CD4-positive, CD25-positive, alpha-beta regulatory T cell (primary cell): ENCODE data around the gene CLCN2. TPM values are rescaled to one million over a fixed set of nuclear protein-coding genes. Genes with fewer than 3 reads are reported as not detected.

ENCODE experiments used
- ATAC-seq, 2 donors: fragments of 150-1000 bp; cut with Tn5 transposase; one replicate each; pipeline ENCODE4 v1.10.0; 2021; ENCODE audit warnings: low read depth in 2 of 2, moderate number of reproducible peaks in 2 of 2, moderate library complexity in 1 of 2
- DNase-seq, 3 donors: peaks; one replicate each; pipeline versions ENCODE4 v3.0.0 to v3.0.0-alpha.2; 2012 to 2022; ENCODE audit warnings: mixed read lengths in 1 of 3
- H3K27ac ChIP-seq: one replicate; pipeline ENCODE4 v1.7.0; 2013; ENCODE audit warnings: mild to moderate bottlenecking, low read length; ENCODE audit not compliant: insufficient read depth, poor library complexity, severe bottlenecking
- H3K27me3 ChIP-seq: one replicate; pipeline ENCODE4 v1.7.0; 2013; ENCODE audit warnings: low read length; ENCODE audit not compliant: control insufficient read depth, insufficient read depth
- H3K36me3 ChIP-seq: one replicate; pipeline ENCODE4 v1.7.0; 2013; ENCODE audit warnings: mild to moderate bottlenecking, low read length, moderate library complexity; ENCODE audit not compliant: control insufficient read depth, insufficient read depth
- H3K4me1 ChIP-seq: 2 replicates; pipeline ENCODE4 v1.7.0; 2013; ENCODE audit warnings: mild to moderate bottlenecking, low read length; ENCODE audit not compliant: insufficient read depth, control insufficient read depth, poor library complexity, severe bottlenecking
- H3K4me3 ChIP-seq: one replicate; pipeline ENCODE4 v1.7.0; 2013; ENCODE audit warnings: low read depth, mild to moderate bottlenecking, low read length, moderate library complexity
- H3K9me3 ChIP-seq, 2 experiments: 1 replicate in 1 of 2; 2 replicates in 1 of 2; pipeline ENCODE4 v1.7.0; 2013; ENCODE audit warnings: low read length in 2 of 2, mild to moderate bottlenecking in 1 of 2, moderate library complexity in 1 of 2; ENCODE audit not compliant: control insufficient read depth in 2 of 2
- H3K27ac Mint-ChIP-seq, 3 donors: one replicate each; pipeline ENCODE4 v1.8.0; 2020 to 2022; ENCODE audit warnings: mild to moderate bottlenecking in 3 of 3, mixed read lengths in 3 of 3, moderate library complexity in 2 of 3
- H3K27me3 Mint-ChIP-seq: one replicate; pipeline ENCODE4 v1.8.0; 2022; ENCODE audit warnings: mild to moderate bottlenecking, mixed read lengths
- H3K36me3 Mint-ChIP-seq: one replicate; pipeline ENCODE4 v1.8.0; 2020; ENCODE audit warnings: mixed read lengths
- H3K4me1 Mint-ChIP-seq, 4 donors: one replicate each; pipeline ENCODE4 v1.8.0; 2020 to 2022; ENCODE audit warnings: mixed read lengths in 4 of 4, mild to moderate bottlenecking in 1 of 4
- H3K4me3 Mint-ChIP-seq, 4 donors: one replicate each; pipeline ENCODE4 v1.8.0; 2020 to 2022; ENCODE audit warnings: mild to moderate bottlenecking in 4 of 4, mixed read lengths in 4 of 4, moderate library complexity in 3 of 4
- H3K9me3 Mint-ChIP-seq, 7 donors: one replicate each; pipeline ENCODE4 v1.8.0; 2020 to 2022; ENCODE audit warnings: mixed read lengths in 7 of 7, mild to moderate bottlenecking in 3 of 7, moderate library complexity in 2 of 7
- polyA plus RNA-seq, 4 donors: library from polyadenylated mRNA; unstranded; fragments of 300-500 nt; fragmentation: Illumina TruSeq; gene quantifications; one replicate each; pipeline ENCODE4 v1.2.3, GENCODE V29; 2021
- total RNA-seq: library from RNA; stranded (reverse); gene quantifications from one replicate; pipeline ENCODE4 v1.2.3, GENCODE V29; 2022

Gene CLCN2
- total and polyA plus RNA-seq, 5 donors from 2014 or later, result 0.30 to 4.7 (median 0.57) TPM; not detected in 1

DNA sequence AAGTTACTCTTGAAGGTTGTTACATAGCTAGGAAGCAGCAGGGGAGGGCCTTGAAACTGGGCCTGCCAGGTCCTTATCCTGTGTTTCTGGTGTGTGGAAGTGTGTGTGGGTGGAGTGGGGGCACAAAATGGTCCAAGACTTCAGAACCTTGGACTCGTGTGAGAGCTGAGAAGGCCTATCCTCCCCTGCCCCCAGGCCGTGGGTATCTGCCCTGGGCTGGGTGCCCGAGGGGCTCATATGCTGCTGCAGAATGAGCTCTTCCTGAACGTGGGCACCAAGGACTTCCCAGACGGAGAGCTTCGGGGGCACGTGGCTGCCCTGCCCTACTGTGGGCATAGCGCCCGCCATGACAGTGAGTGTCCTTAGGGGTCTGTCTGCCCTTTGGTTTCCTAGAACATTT lies 22.9 kb upstream of the CLCN2 start:
- no peak overlapping the region for H3K27ac Mint-ChIP-seq
- H3K27me3 Mint-ChIP-seq, result peaks cover 39% of the 10 kb centered on the region
- Histone ChIP-seq H3K27ac (no peak overlapping the region), H3K36me3 (no peaks in the 10 kb centered on the region), H3K27me3 (peaks cover 5% of the 10 kb centered on the region), H3K9me3 (no peaks in the 10 kb centered on the region), H3K4me3 (no peak overlapping the region), H3K4me1 (peaks cover 12% of the 10 kb centered on the region)
- H3K4me3 Mint-ChIP-seq, result no peak overlapping the region
- H3K9me3 Mint-ChIP-seq, result peaks cover 0 to 1% (median 0%) of the 10 kb centered on the region in 7 donors
- H3K36me3 Mint-ChIP-seq, result no peaks in the 10 kb centered on the region
- DNase-seq, result no peak
- peaks cover 0 to 10% (median 3%) of the 10 kb centered on the region in 4 donors for H3K4me1 Mint-ChIP-seq
- ATAC-seq, result no peak

DNA sequence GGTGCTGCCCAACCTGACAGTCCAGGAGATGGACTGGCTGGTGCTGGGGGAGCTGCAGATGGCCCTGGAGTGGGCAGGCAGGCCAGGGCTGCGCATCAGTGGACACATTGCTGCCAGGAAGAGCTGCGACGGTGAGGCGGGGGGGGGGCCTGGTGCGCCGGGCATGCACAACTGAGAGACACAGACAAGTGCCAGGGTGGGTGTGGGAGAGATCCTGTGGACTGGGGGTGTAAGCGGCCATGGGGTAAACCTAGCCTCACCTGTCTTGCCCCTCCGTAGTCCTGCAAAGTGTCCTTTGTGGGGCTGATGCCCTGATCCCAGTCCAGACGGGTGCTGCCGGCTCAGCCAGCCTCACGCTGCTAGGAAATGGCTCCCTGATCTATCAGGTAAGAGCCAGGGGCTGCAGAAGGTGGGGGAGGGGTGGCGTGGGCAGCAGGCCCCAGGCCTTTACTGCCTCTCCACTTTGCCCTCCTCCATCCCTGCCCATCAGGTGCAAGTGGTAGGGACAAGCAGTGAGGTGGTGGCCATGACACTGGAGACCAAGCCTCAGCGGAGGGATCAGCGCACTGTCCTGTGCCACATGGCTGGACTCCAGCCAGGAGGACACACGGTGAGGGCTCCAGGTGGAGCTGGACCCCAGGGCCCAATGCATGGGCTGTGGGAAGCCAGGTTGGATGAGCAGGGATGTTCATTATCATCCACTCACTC lies 21.8 kb upstream of the CLCN2 start:
- Mint-ChIP-seq H3K4me3 (peak overlapping the region in 1 of 4 donors; percentile 51), H3K36me3 (no peaks in the 10 kb centered on the region), H3K27ac (no peak overlapping the region), H3K4me1 (peaks cover 0 to 16% (median 3%) of the 10 kb centered on the region in 4 donors), H3K9me3 (peaks cover 0 to 2% (median 0%) of the 10 kb centered on the region in 7 donors), H3K27me3 (peaks cover 50% of the 10 kb centered on the region)
- Histone ChIP-seq H3K27me3 (peaks cover 15% of the 10 kb centered on the region), H3K9me3 (no peaks in the 10 kb centered on the region), H3K4me3 (no peak overlapping the region), H3K27ac (no peak overlapping the region), H3K4me1 (peaks cover 12% of the 10 kb centered on the region), H3K36me3 (no peaks in the 10 kb centered on the region)
- no peak for DNase-seq
- ATAC-seq, result no peak

DNA sequence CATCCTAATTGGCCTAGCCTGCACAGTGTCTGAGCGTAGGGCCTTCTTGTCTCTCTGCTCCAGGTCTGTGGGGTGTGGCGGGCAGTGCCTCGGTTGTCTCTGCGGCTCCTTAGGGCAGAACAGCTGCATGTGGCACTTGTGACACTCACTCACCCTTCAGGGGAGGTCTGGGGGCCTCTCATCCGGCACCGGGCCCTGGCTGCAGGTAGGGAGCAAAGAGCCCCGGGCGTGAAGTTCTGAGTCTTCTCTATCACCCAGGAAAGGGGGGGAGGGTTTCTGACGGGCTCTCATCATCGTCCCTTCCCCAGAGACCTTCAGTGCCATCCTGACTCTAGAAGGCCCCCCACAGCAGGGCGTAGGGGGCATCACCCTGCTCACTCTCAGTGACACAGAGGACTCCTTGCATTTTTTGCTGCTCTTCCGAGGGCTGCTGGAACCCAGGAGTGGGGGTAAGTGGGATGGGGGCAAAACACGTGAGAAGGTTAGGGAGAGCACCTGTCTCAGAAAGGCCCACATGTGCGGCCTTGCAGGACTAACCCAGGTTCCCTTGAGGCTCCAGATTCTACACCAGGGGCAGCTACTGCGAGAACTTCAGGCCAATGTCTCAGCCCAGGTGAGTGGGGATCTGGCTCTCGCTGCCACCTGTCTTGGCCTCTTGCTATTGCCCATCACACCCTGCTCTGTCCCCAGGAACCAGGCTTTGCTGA lies 21.1 kb upstream of the CLCN2 start:
- Histone ChIP-seq H3K4me1 (peaks cover 12% of the 10 kb centered on the region), H3K36me3 (no peaks in the 10 kb centered on the region), H3K4me3 (no peak overlapping the region), H3K9me3 (no peaks in the 10 kb centered on the region), H3K27me3 (peaks cover 18% of the 10 kb centered on the region), H3K27ac (no peak overlapping the region)
- no peak for ATAC-seq
- Mint-ChIP-seq H3K4me3 (no peak overlapping the region), H3K9me3 (peaks cover 0 to 2% (median 0%) of the 10 kb centered on the region in 7 donors), H3K27ac (no peak overlapping the region), H3K27me3 (peaks cover 57% of the 10 kb centered on the region), H3K4me1 (peaks cover 0 to 16% (median 3%) of the 10 kb centered on the region in 4 donors), H3K36me3 (no peaks in the 10 kb centered on the region)
- DNase-seq, result no peak

DNA sequence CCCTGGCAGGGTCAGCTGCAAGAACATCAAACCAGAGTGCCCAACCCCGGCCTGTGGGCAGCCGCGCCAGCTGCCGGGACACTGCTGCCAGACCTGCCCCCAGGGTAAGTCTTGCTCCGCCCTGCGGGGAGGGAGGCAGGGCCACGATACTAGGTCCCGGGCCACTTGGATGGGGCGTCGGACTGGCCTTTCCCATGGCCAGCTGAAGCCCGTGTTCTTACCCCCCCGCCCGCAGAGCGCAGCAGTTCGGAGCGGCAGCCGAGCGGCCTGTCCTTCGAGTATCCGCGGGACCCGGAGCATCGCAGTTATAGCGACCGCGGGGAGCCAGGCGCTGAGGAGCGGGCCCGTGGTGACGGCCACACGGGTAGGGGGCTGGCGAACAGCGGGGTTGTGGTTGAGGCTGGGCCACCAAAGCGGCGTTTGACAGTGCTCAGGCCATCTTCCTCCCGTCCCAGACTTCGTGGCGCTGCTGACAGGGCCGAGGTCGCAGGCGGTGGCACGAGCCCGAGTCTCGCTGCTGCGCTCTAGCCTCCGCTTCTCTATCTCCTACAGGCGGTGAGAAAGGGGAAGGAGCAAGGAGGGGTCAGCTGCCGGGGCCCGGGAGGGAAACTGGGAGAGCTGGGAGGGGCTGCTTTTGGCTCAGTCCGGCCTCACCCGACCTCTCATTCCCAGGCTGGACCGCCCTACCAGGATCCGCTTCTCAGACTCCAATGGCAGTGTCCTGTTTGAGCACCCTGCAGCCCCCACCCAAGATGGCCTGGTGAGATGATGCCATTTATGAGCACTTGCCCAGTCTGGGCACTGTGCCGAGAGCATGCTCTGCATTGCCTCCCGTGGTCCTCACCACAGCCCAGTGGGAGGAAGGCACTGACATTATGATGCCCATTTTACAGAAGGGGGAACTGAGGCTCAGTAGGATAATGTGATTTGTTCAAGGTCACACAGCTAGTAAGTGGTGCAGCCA lies 20.1 kb upstream of the CLCN2 start:
- DNase-seq (no peak), ATAC-seq (peak in 1 of 2 donors; percentile 36)
- Histone ChIP-seq H3K4me3 (no peak overlapping the region), H3K27ac (no peak overlapping the region), H3K36me3 (no peaks in the 10 kb centered on the region), H3K27me3 (peaks cover 21% of the 10 kb centered on the region), H3K4me1 (peaks cover 12% of the 10 kb centered on the region), H3K9me3 (no peaks in the 10 kb centered on the region)
- Mint-ChIP-seq H3K4me1 (peaks cover 0 to 16% (median 3%) of the 10 kb centered on the region in 4 donors), H3K9me3 (peaks cover 0 to 5% (median 0%) of the 10 kb centered on the region in 7 donors), H3K36me3 (no peaks in the 10 kb centered on the region), H3K27me3 (peaks cover 66% of the 10 kb centered on the region), H3K27ac (no peak overlapping the region), H3K4me3 (peak overlapping the region in 3 of 4 donors; percentile 41 to 83 (median 58))

DNA sequence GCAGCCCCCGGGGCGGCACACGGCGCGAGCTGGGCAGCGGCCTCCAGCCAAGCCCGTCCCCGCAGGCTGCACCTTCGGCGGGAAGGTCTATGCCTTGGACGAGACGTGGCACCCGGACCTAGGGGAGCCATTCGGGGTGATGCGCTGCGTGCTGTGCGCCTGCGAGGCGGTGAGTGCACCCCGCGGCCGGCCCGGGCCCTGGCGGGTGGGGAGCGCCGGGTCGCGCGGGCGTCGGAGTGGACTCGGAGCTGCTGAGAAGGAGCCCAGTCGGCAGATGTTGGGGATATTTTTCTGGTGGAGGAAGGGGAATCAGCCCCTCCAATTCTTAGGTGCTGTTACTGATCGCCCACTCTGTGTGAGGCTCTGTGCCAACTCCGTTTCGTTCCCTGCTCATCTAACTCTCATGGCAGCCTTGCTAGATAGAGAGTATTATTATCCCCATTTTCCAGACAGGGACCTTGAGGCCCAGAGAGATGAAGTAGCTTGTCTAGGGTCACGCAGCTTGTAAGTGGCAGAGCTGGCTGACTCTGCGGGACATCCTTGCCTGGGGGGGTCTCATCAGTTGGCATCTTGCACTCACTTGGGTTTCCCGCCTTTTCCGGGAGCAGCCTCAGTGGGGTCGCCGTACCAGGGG lies 19.3 kb upstream of the CLCN2 start:
- H3K4me1 Mint-ChIP-seq, result peaks cover 0 to 16% (median 3%) of the 10 kb centered on the region in 4 donors
- peaks cover 68% of the 10 kb centered on the region for H3K27me3 Mint-ChIP-seq
- Histone ChIP-seq H3K27ac (no peak overlapping the region), H3K27me3 (peaks cover 21% of the 10 kb centered on the region), H3K4me3 (no peak overlapping the region), H3K9me3 (no peaks in the 10 kb centered on the region), H3K36me3 (no peaks in the 10 kb centered on the region), H3K4me1 (peaks cover 12% of the 10 kb centered on the region)
- H3K27ac Mint-ChIP-seq, result no peak overlapping the region
- H3K4me3 Mint-ChIP-seq, result peak overlapping the region; percentile 41 to 89 (median 70)
- ATAC-seq (peak in 1 of 2 donors; percentile 33), DNase-seq (peak in 1 of 3 donors; percentile 16)
- no peaks in the 10 kb centered on the region for H3K36me3 Mint-ChIP-seq
- peaks cover 0 to 5% (median 0%) of the 10 kb centered on the region in 7 donors for H3K9me3 Mint-ChIP-seq

DNA sequence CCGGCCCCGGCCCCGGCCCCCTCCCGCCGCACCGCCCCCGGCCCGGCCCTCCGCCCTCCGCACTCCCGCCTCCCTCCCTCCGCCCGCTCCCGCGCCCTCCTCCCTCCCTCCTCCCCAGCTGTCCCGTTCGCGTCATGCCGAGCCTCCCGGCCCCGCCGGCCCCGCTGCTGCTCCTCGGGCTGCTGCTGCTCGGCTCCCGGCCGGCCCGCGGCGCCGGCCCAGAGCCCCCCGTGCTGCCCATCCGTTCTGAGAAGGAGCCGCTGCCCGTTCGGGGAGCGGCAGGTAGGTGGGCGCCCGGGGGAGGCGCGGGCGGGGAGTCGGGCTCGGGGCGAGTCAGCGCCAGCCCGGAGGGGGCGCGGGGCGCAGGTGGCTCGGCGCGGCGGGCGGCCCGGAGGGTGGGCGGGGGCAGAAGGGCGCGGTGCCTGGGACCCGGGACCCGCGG lies 18.8 kb upstream of the CLCN2 start:
- peaks cover 0 to 16% (median 3%) of the 10 kb centered on the region in 4 donors for H3K4me1 Mint-ChIP-seq
- no peak overlapping the region for H3K4me3 Mint-ChIP-seq
- H3K4me3 ChIP-seq, result no peak overlapping the region
- no peaks in the 10 kb centered on the region for H3K9me3 ChIP-seq
- H3K4me1 ChIP-seq, result peaks cover 12% of the 10 kb centered on the region
- no peak overlapping the region for H3K27ac Mint-ChIP-seq
- peaks cover 68% of the 10 kb centered on the region for H3K27me3 Mint-ChIP-seq
- no peak overlapping the region for H3K27ac ChIP-seq
- no peaks in the 10 kb centered on the region for H3K36me3 Mint-ChIP-seq
- DNase-seq, result no peak
- H3K9me3 Mint-ChIP-seq, result peaks cover 0 to 3% (median 0%) of the 10 kb centered on the region in 7 donors
- no peak for ATAC-seq
- peaks cover 23% of the 10 kb centered on the region for H3K27me3 ChIP-seq
- no peaks in the 10 kb centered on the region for H3K36me3 ChIP-seq
